SK-N-SH treated with all-trans-retinoic acid at 6 μM for 48 hours (cell line): Measurements from ENCODE around the gene NBAS.

Experiments used
- BACH2 ChIP-seq: fragments of 250-450 bp; sonication (Bioruptor Pico); IDR thresholded peaks from 2 replicates; pipeline ENCODE4 v1.9.0; 2021; ENCODE audit warnings: mild to moderate bottlenecking, borderline replicate concordance
- POU6F1 ChIP-seq: fragments of 250-450 bp; sonication (Bioruptor Pico); IDR thresholded peaks from 2 replicates; pipeline ENCODE4 v1.8.0; 2021; ENCODE audit warnings: low read depth, mild to moderate bottlenecking, moderate library complexity, borderline replicate concordance
- TSHZ2 ChIP-seq: fragments of 250-450 bp; sonication (Bioruptor Pico); IDR thresholded peaks from 2 replicates; pipeline ENCODE4 v1.5.0; 2020; ENCODE audit warnings: mild to moderate bottlenecking, moderate library complexity
- ZNF565 ChIP-seq: fragments of 450-650 bp; formaldehyde crosslinking; conservative IDR thresholded peaks from 2 replicates; pipeline ENCODE4 v1.5.0; 2020; ENCODE audit warnings: low read depth, mild to moderate bottlenecking, moderate library complexity

- TF ChIP-seq TSHZ2 (no peak), ZNF565 (CRISPR knock-in tag) (no peak), BACH2 (no peak), POU6F1 (CRISPR knock-in tag) (no peak)
Observed at GRCh38 chr2:15260835-15261234, 300.3 kb downstream of the NBAS start.
